GM12874 (cell line): Measurements from ENCODE around the gene C19orf33.

ENCODE experiments used
- CTCF ChIP-seq: IDR thresholded peaks from 2 replicates; pipeline ENCODE4 v1.5.1; 2011; ENCODE audit warnings: low read depth, mild to moderate bottlenecking, control low read depth, low read length, moderate library complexity; ENCODE audit not compliant: insufficient read depth

C19orf33 gene

DNA sequence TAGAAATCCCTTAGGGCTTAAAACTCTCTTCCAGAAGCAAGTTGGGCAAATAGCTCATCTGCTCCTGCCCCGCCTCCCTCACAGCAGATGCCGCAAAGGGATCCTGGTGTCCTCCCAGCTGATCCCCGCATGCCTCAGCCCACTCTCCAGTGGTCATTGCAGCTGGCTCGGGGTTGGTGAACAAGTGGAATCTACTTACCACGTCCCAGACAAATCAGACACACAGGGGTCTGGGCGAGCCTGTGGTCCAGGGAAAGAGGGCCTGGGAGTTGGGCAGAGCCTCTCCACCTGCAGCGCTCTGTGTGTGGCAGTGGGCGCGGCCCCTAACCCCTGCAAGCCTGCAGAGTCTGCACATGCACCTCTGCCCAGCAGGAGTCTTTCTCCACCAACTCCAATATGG lies 10.8 kb upstream of the C19orf33 start:
- no peak for TF ChIP-seq CTCF

DNA sequence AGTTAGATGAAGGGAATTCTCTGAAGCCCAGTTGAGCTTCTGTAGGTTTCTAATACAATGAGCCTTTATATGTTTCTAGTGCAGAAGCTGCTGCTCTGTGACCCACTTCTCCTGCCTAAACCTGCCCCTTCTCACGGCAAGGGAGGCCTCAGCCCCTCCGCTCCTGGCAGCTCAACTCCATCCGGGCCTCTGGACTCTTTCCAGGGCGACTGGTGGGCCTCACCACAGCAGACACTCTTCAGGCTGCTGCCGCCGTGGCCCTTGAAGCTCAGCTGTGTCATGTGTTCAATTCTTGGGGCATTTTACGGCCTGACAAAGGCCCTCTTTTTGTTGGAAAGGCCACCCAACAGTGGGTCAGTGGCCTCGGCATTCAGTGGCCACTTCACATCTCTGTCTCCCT lies 10.0 kb upstream of the C19orf33 start:
- TF ChIP-seq CTCF, result no peak

DNA sequence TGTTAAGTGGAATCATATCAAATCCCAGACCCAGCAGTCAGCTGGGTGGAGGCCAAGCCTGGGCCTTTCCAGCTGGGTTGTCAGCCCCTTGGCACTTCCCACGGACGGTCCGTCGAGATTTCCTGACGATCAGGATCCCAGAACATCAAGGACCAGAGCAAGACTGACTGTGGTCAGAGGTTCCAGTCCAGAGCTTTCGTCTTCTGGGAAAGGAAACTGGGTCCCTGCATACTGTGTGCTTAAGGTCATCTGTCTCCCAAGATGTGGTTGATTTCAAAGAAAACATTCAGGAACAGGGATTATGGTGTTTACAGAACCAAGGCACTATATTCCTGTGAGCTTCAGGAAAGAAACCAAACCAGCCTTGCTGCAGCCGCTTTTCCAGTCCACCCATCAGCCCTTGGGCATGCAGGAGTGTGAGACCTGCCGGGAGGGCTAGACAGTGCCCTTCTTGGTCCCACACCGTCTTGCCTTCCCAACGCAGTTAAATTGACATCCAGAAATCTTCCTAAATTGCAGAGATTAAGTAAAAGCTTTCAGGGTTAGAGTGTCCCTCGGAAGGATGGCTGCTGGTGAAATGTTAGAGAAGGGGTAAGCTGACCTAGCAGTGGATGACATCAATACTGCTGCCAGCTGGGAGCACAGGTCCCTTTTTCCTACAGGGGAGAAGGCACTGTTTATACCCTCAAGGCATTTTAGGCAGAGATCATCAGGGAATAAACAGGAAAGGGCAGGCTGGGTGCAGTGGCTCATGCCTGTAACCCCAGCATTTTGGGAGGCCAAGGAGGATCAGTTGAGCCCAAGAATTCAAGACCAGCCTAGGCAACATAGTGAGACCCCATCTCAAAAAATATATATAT lies 5.0 kb upstream of the C19orf33 start:
- no peak for TF ChIP-seq CTCF

DNA sequence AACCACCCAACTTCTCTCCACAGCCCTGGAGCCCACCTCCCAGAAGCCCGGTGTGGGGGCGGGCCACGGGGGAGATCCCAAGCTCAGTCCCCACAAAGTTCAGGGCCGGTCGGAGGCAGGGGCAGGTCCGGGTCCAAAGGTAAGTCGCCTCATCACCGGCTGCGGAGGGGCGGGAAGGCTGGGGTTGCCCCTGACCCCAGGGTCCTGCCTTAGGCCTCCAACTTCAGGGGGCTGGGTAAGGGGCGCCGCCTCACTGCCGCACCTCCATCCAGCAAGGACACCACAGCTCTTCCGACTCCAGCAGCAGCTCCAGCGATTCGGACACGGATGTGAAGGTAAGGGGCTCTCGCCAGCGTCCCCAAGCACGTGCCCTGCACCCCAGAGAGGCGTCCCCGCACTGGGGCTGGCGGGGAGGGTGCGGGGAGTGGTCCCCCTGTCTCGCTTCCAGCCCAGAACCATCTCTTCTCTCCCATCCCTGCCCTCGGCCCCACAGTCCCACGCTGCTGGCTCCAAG lies 358 bp downstream of the C19orf33 start:
- no peak for TF ChIP-seq CTCF

DNA sequence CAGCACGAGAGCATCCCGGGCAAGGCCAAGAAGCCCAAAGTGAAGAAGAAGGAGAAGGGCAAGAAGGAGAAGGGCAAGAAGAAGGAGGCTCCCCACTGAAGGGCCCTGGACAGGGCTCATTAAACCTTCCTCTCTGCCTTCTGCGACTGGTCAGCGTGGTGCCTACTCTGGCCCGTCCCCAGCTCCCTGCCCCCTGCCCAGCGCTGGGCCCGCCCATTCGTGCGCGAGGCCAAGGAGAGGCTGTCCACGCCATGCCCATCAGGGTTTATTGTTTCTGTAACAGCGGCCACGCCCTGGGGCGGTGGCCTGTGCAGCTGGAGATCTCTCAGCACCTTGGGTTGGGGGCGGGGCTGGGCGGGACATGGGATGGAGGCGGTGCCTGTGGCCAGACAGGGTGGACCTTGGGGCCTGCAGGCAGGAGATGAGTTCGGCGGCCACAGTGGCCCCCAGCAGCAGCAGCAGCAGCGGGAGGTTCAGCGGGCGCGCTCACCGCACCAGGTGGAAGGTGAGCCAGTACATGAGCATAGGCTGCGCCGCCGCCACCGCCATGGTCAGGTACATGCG lies 897 bp downstream of the C19orf33 start:
- no peak for TF ChIP-seq CTCF

DNA sequence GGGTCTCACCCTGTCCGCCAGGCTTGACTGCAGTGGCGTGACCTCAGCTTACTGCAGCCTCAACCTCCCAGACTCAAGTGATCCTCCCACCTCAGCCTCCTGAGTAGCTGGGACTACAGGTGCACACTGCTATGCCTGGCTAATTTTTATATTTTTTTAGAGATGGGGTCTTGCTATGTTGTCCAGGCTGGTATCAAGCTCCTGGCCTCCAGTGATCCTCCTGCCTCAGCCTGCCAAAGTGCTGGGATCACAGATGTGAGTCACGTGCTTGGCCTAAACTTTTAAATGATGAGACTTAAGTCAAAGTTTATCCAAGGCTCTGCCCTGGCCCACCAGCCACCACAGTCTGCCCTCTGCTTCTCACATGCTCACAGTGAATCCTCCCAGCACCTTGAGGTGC lies 2.2 kb downstream of the C19orf33 start:
- TF ChIP-seq CTCF, result no peak

DNA sequence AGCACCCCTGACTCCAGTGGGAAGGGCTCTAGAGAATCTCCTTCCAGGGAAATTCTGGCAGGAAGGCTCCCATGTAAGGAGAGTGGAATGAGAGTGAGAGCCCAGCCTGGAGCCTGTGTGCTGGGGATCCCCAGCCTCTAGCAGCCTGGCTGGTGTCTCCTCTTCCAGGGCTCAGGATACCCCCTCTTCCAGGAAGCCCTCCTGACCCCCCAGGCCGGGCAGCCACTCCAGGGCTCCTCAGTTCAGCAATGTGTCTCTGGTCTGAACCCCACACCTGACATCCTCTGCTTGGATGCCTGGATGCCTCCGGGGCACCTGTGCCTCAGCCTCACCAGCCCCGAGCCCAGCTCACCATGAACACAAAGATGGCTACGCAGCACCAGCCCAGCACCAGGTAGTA lies 3.0 kb downstream of the C19orf33 start:
- TF ChIP-seq CTCF, result no peak
